Stimulated activated CD4-positive, alpha-beta T cell treated with anti-CD3 and anti-CD28 coated beads, Interleukin-15, amount 100 ng/mL, for 24 hours (primary cell): ENCODE data around the gene CDK6.

Experiments used
- DNase-seq: peaks from one replicate; pipeline ENCODE4 v3.0.0-alpha.2; 2020

CDK6 gene

GRCh38 chr7:92669616-92670165, 166.7 kb downstream of the CDK6 start:
- DNase-seq = no peak

- DNase-seq = no peak
These were observed 167.8 kb downstream of the CDK6 start for GRCh38 chr7:92668564-92668963.

- DNase-seq = no peak
These were observed 168.4 kb downstream of the CDK6 start for GRCh38 chr7:92667816-92668535.

- DNase-seq = no peak
These were observed 170.4 kb downstream of the CDK6 start for GRCh38 chr7:92665926-92666325.

- DNase-seq = no peak
These were observed 174.7 kb downstream of the CDK6 start for GRCh38 chr7:92661651-92662050.

GRCh38 chr7:92658671-92659070, 177.7 kb downstream of the CDK6 start:
- DNase-seq = no peak

- no peak for DNase-seq
These were observed 179.0 kb downstream of the CDK6 start for GRCh38 chr7:92657391-92657790.

GRCh38 chr7:92656121-92656520, 180.3 kb downstream of the CDK6 start:
- no peak for DNase-seq

- DNase-seq = no peak
These were observed 181.0 kb downstream of the CDK6 start for GRCh38 chr7:92655346-92655884.

- DNase-seq = no peak
These were observed 183.2 kb downstream of the CDK6 start for GRCh38 chr7:92653136-92653535.

- no peak for DNase-seq
These were observed 183.8 kb downstream of the CDK6 start for GRCh38 chr7:92652536-92652935.

GRCh38 chr7:92650391-92650790, 186.0 kb downstream of the CDK6 start:
- DNase-seq = no peak

- DNase-seq = no peak
These were observed 188.3 kb downstream of the CDK6 start for GRCh38 chr7:92648067-92648466.

GRCh38 chr7:92647652-92648051, 188.7 kb downstream of the CDK6 start:
- no peak for DNase-seq

GRCh38 chr7:92647011-92647625, 189.3 kb downstream of the CDK6 start:
- no peak for DNase-seq

GRCh38 chr7:92645114-92646061, 191.0 kb downstream of the CDK6 start:
- peak; percentile 64 for DNase-seq

- DNase-seq = no peak
These were observed 191.8 kb downstream of the CDK6 start for GRCh38 chr7:92644406-92645113.

GRCh38 chr7:92643821-92644220, 192.6 kb downstream of the CDK6 start:
- DNase-seq = no peak

GRCh38 chr7:92641921-92642511, 194.4 kb downstream of the CDK6 start:
- peak; percentile 81 for DNase-seq

GRCh38 chr7:92639966-92640365, 196.4 kb downstream of the CDK6 start:
- DNase-seq = no peak

GRCh38 chr7:92639213-92639896, 197.0 kb downstream of the CDK6 start:
- DNase-seq = peak; percentile 55
